HFF-Myc (cell line): ENCODE data around the gene WBP2.
A peak's percentile ranks its signal among the peaks of the same experiment; 100 is the strongest.
"Not testable (repeated sequence)": the region's sequence is repeated elsewhere in the genome, so short reads cannot be mapped to it uniquely, and the experiment has no call there.

Source experiments
- DNase-seq: peaks from one replicate; pipeline ENCODE4 v3.0.0-alpha.2; 2011; ENCODE audit warnings: low read depth; ENCODE audit errors: extremely low read depth
- H3K4me3 ChIP-seq: replicated peaks from 2 replicates; pipeline ENCODE4 v1.5.1; 2011; ENCODE audit warnings: low read depth, mild to moderate bottlenecking, control low read depth, low read length
- CTCF ChIP-seq: IDR thresholded peaks from 2 replicates; pipeline ENCODE4 v1.5.1; 2012; ENCODE audit warnings: mild to moderate bottlenecking, low read depth, low read length, control low read depth; ENCODE audit errors: missing control alignments

Gene WBP2

GRCh38 chr17:75856062-75856756 is 1.1 kb upstream of the WBP2 start:
- DNase-seq: no peak
- TF ChIP-seq CTCF: no peak

GRCh38 chr17:75854881-75855309 is 240 bp downstream of the WBP2 start:
- H3K4me3 ChIP-seq: peak overlapping the region; percentile 88
- DNase-seq: no peak
- no peak for TF ChIP-seq CTCF

More at GRCh38 chr17:75856062-75856756, 1.1 kb upstream of the WBP2 start:
- H3K4me3 ChIP-seq: peak overlapping the region; percentile 88

DNA sequence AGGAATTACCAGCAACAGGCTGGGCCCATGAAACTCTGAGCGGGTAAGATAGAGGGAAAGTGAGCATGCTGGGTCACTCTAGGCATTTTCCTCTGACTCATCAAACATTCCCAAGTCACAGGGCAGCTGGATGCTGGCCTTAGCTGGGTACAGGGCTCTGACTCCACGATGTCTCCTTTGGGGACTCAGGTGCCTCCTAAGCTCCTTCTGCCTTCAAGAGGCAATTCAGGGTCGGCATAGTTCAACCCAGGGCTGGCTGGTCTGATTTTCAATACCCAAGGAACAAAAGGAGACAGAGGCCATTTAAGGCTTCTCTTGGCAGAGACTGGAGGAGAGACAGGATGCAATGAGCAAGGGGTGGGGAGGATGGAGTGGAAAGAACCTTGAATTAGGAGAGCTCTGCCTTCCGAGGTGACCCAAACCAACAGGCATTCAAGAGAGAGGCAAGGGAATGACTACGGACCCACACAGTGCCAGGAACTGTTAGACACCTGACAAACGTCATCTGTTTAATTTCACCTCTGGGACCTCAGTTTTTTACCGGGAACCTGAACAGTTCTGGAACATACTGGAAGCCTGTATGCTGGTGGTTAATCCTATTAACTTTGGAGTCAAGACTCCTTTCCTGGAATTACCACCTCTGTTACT is 910 bp downstream of the WBP2 start:
- H3K4me3 ChIP-seq: peak overlapping the region; percentile 88
- no peak for DNase-seq
- no peak for TF ChIP-seq CTCF

- DNase-seq: no peak
- TF ChIP-seq CTCF: no peak
- no peak overlapping the region for H3K4me3 ChIP-seq
Measured at GRCh38 chr17:75853433-75853832, 1.7 kb downstream of the WBP2 start.

DNA sequence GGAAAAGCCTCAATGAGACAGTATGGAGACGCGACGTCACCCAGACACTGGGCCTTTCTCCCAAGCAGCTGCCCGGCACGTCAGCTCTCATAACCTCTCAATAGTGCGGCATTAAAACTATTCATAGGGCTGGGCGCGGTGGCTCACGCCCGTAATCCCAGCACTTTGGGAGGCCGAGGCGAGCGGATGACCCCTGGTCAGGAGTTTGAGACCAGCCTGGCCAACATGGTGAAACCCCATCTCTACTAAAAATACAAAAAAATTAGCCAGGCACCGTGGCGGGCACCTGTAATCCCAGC is 3.5 kb downstream of the WBP2 start:
- not testable (repeated sequence) for DNase-seq, H3K4me3 ChIP-seq

GRCh38 chr17:75850928-75851692 is 4.0 kb downstream of the WBP2 start:
- no peak for TF ChIP-seq CTCF
- H3K4me3 ChIP-seq: no peak overlapping the region
- no peak for DNase-seq

DNA sequence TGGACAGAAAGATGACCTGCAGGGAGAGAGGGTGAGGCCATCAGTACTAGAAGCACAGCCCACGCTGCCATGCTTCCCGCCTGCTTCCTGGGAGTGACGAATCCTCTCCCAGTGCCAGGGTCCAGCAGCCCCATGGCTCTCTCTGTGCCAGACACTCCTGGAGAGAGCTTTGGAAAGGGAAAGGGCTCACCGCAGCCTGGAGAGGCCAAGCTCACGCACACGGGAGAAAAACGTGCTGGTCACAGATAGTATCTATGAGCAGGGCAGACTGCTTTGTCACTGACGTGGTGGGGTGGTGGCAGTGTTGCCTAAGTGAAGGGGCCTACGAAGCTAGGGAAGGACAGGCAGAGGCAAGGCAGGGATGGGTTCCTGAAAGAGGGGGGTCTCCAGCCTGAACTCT is 5.4 kb downstream of the WBP2 start:
- no peak for TF ChIP-seq CTCF
- no peak overlapping the region for H3K4me3 ChIP-seq
- no peak for DNase-seq
